ENCODE measurements around the gene TMEM144.

TMEM144 gene

DNA sequence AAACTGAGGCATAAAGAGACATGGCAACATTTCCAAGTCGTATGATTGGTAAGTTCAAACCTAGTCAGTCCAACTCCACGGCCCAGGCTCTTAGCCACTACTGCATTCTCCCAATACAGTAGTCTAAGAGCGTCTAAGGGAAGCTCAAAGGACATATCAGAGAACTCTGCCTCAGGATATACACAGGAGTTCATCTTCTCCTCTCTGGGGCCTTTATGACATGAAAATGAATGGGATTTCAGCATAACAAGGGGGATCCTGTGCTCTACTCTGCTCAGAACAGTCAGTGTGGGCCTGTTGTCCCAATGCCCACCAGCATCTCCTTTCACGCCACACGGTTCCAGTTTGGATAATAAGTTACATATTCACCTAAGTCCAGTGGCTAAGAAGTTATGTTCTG lies 41.7 kb upstream of the TMEM144 start:
- TF ChIP-seq, protein P1, sequence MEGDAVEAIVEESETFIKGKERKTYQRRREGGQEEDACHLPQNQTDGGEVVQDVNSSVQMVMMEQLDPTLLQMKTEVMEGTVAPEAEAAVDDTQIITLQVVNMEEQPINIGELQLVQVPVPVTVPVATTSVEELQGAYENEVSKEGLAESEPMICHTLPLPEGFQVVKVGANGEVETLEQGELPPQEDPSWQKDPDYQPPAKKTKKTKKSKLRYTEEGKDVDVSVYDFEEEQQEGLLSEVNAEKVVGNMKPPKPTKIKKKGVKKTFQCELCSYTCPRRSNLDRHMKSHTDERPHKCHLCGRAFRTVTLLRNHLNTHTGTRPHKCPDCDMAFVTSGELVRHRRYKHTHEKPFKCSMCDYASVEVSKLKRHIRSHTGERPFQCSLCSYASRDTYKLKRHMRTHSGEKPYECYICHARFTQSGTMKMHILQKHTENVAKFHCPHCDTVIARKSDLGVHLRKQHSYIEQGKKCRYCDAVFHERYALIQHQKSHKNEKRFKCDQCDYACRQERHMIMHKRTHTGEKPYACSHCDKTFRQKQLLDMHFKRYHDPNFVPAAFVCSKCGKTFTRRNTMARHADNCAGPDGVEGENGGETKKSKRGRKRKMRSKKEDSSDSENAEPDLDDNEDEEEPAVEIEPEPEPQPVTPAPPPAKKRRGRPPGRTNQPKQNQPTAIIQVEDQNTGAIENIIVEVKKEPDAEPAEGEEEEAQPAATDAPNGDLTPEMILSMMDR (conservative IDR thresholded peaks at IDR 0.05; ENCODE audit: low read length) = no peak
- TF ChIP-seq EZH2phosphoT487 (IDR thresholded peaks at IDR 0.05; ENCODE audit: borderline replicate concordance) = no peak
- peaks cover 12% of the 10 kb centered on the region for H3K27me3 ChIP-seq (ENCODE audit: insufficient read depth, low read length, poor library complexity, severe bottlenecking)
- no peaks in the 10 kb centered on the region for H3K9me2 ChIP-seq (replicated peaks; ENCODE audit: low read depth, low read length)
- no peak overlapping the region for H3K9ac ChIP-seq (ENCODE audit: low read depth, low read length, poor library complexity, severe bottlenecking)
- no peak overlapping the region for H2AFZ ChIP-seq (ENCODE audit: low read length)
- no peaks in the 10 kb centered on the region for H3K9me3 ChIP-seq (ENCODE audit: insufficient read depth, low read depth, low read length)
- no peak overlapping the region for H3K4me2 ChIP-seq (ENCODE audit: low read depth, low read length, poor library complexity, severe bottlenecking)
- no peaks in the 10 kb centered on the region for H3F3A ChIP-seq (ENCODE audit: low read depth)
- no peak overlapping the region for H3K4me3 ChIP-seq (ENCODE audit: low read length, poor library complexity, severe bottlenecking)
- no peaks in the 10 kb centered on the region for H3K36me3 ChIP-seq (ENCODE audit: insufficient read depth, low read length)
- no peaks in the 10 kb centered on the region for H3K79me2 ChIP-seq (ENCODE audit: insufficient read depth, low read length)
- no peaks in the 10 kb centered on the region for H3K4me1 ChIP-seq (ENCODE audit: insufficient read depth, low read length, poor library complexity, severe bottlenecking)
- H4K20me1 ChIP-seq (ENCODE audit: insufficient read depth, low read length, poor library complexity, severe bottlenecking) = no peaks in the 10 kb centered on the region

GRCh38 chr4:158169506-158169905 lies 40.8 kb upstream of the TMEM144 start:
- no peak overlapping the region for H2AFZ ChIP-seq (ENCODE audit: low read length)
- H4K20me1 ChIP-seq (ENCODE audit: insufficient read depth, low read length, poor library complexity, severe bottlenecking) = no peaks in the 10 kb centered on the region
- no peak overlapping the region for H3K4me2 ChIP-seq (ENCODE audit: low read depth, low read length, poor library complexity, severe bottlenecking)
- no peak overlapping the region for H3K4me3 ChIP-seq (ENCODE audit: low read length, poor library complexity, severe bottlenecking)
- H3K9me2 ChIP-seq (replicated peaks; ENCODE audit: low read depth, low read length) = no peaks in the 10 kb centered on the region
- H3K79me2 ChIP-seq (ENCODE audit: insufficient read depth, low read length) = no peaks in the 10 kb centered on the region
- H3K9ac ChIP-seq (ENCODE audit: low read depth, low read length, poor library complexity, severe bottlenecking) = no peak overlapping the region
- TF ChIP-seq EZH2phosphoT487 (IDR thresholded peaks at IDR 0.05; ENCODE audit: borderline replicate concordance) = no peak
- TF ChIP-seq, protein P1 (conservative IDR thresholded peaks at IDR 0.05; ENCODE audit: low read length) = no peak
- no peaks in the 10 kb centered on the region for H3K36me3 ChIP-seq (ENCODE audit: insufficient read depth, low read length)
- H3K9me3 ChIP-seq (ENCODE audit: insufficient read depth, low read depth, low read length) = no peaks in the 10 kb centered on the region
- no peaks in the 10 kb centered on the region for H3K4me1 ChIP-seq (ENCODE audit: insufficient read depth, low read length, poor library complexity, severe bottlenecking)
- H3K27me3 ChIP-seq (ENCODE audit: insufficient read depth, low read length, poor library complexity, severe bottlenecking) = peaks cover 6% of the 10 kb centered on the region
- H3F3A ChIP-seq (ENCODE audit: low read depth) = no peaks in the 10 kb centered on the region

DNA sequence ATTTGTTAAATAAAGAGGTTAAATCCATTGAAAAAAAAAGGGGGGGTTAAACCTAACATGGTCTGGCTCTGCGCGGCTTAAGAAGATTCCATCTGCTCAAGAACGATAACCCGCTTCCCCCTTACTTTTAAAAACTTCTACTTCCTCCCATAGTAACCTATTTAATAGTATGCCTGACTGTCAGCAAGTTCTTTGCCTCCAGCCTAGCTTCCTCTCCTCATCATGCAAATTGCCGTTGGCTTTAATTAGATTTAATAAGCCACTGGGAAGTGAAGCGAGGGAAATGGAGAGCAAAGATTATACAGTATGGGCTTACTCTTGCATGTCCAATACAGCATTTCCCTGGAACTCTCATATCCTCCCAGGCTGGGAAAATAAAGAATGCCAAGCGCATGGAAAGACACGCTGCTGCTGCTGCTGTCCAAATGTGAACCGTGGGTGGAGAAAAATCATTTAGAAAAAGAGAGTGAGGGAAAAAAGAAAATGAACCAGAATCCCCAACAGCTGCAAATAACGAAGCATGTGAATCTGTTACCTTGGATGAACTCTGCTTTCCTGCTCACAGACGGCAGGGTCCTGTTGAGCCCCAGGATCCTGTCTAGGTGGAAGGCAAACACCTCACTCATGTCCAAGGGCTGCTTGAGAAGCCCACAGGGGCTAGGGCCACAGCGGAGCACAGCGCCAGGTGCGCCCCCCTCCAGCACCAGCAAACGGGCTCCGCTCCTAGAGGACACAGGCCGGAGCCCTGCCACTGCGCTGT lies 40.2 kb upstream of the TMEM144 start:
- H3K9ac ChIP-seq (ENCODE audit: low read depth, low read length, poor library complexity, severe bottlenecking) = no peak overlapping the region

More for the DNA sequence above, 40.2 kb upstream of the TMEM144 start:
- TF ChIP-seq, protein P1 (conservative IDR thresholded peaks at IDR 0.05; ENCODE audit: low read length) = no peak
- TF ChIP-seq EZH2phosphoT487 (IDR thresholded peaks at IDR 0.05; ENCODE audit: borderline replicate concordance) = no peak
- Histone ChIP-seq H3K79me2 (ENCODE audit: insufficient read depth, low read length) (no peaks in the 10 kb centered on the region), H3K4me2 (ENCODE audit: low read depth, low read length, poor library complexity, severe bottlenecking) (no peak overlapping the region), H3K27me3 (ENCODE audit: insufficient read depth, low read length, poor library complexity, severe bottlenecking) (peaks cover 6% of the 10 kb centered on the region), H3K9me3 (ENCODE audit: insufficient read depth, low read depth, low read length) (no peaks in the 10 kb centered on the region), H3K36me3 (ENCODE audit: insufficient read depth, low read length) (no peaks in the 10 kb centered on the region), H3K9me2 (replicated peaks; ENCODE audit: low read depth, low read length) (no peaks in the 10 kb centered on the region), H4K20me1 (ENCODE audit: insufficient read depth, low read length, poor library complexity, severe bottlenecking) (no peaks in the 10 kb centered on the region), H2AFZ (ENCODE audit: low read length) (no peak overlapping the region), H3F3A (ENCODE audit: low read depth) (no peaks in the 10 kb centered on the region), H3K4me1 (ENCODE audit: insufficient read depth, low read length, poor library complexity, severe bottlenecking) (no peaks in the 10 kb centered on the region), H3K4me3 (ENCODE audit: low read length, poor library complexity, severe bottlenecking) (no peak overlapping the region)

Data from Loucy (cell line).